Ovary (tissue), 9 donors: ENCODE results near the gene KIF26B. TPM values are rescaled to one million over a fixed set of nuclear protein-coding genes. Genes with fewer than 3 reads are reported as not detected.

Experiments
- DNase-seq, 5 donors: peaks; one replicate each; pipeline ENCODE4 v3.0.0-alpha.2; 2019 to 2020
- H3K27ac ChIP-seq, 2 donors: fragments of 200-600 bp; one replicate each; pipeline versions ENCODE4 v1.5.1 to v1.8.0; 2019 to 2022
- H3K27me3 ChIP-seq: fragments of 200-600 bp; one replicate; pipeline ENCODE4 v1.8.0; 2022
- H3K36me3 ChIP-seq: fragments of 200-600 bp; sonication (generic); one replicate; pipeline ENCODE4 v1.5.1; 2019
- H3K4me1 ChIP-seq: one replicate; pipeline ENCODE4 v1.8.1; 2013; ENCODE audit warnings: mild to moderate bottlenecking, moderate library complexity; ENCODE audit not compliant: insufficient read depth
- H3K4me3 ChIP-seq: fragments of 200-600 bp; sonication (generic); one replicate; pipeline ENCODE4 v1.5.1; 2017
- H3K9me3 ChIP-seq, 2 donors: fragments of 200-600 bp in 1 of 2; sonication (generic) in 1 of 2; one replicate each; pipeline versions ENCODE4 v1.5.1 to v1.8.1; 2013 to 2019; ENCODE audit warnings: mild to moderate bottlenecking in 1 of 2, moderate library complexity in 1 of 2
- CTCF ChIP-seq, 3 donors: fragments of 450-650 bp in 2 of 3; fragments of 200-600 bp in 1 of 3; IDR thresholded peaks; one replicate each; pipeline versions ENCODE4 v1.5.1 to v1.8.0; 2016 to 2022; ENCODE audit warnings: antibody characterized with exemption in 3 of 3, mild to moderate bottlenecking in 1 of 3
- EP300 ChIP-seq: sonication (generic); formaldehyde crosslinking; IDR thresholded peaks from one replicate; pipeline ENCODE4 v1.6.1; 2017; ENCODE audit warnings: antibody characterized with exemption
- POLR2A ChIP-seq: fragments of 450-650 bp; IDR thresholded peaks from one replicate; pipeline ENCODE4 v1.6.1; 2017; ENCODE audit warnings: antibody characterized with exemption, mild to moderate bottlenecking, moderate library complexity
- WGBS, 3 donors: extraction: QIAGEN DNeasy Blood & Tissue Kit in 1 of 3; methylation state at CpG; one replicate each; pipeline versions ENCODE4 v1.1.5 to v1.1.7; 2013 to 2017; 5-methylcytosine and 5-hydroxymethylcytosine counted together
- intact Hi-C, 4 donors: fragments of 100-400 bp; cut with DNase I; formaldehyde crosslinking; loops; one replicate each; pipeline versions ENCODE4 v1.11.0 to v1.15.1; 2022 to 2023
- polyA plus RNA-seq, 2 donors: library from polyadenylated mRNA; stranded (reverse); fragments of 200-250 nt in 1 of 2; fragments of 350-450 nt in 1 of 2; fragmentation: Illumina TruSeq in 1 of 2; extraction: RNeasy Lipid Tissue Mini Kit (QIAGEN cat#74804) in 1 of 2; gene quantifications; one replicate each; pipeline ENCODE4 v1.2.3, GENCODE V29; 2013 to 2014
- total RNA-seq, 7 donors: library from RNA; depleted of rRNA in 2 of 7; stranded (reverse); fragments of >200 nt in 2 of 7; fragmentation: NEBNext Ultra II Directional in 3 of 7; extraction: Animal tissue kit (Norgen Biotek cat#: 25700) in 3 of 7; gene quantifications; one replicate each; pipeline versions ENCODE4 v1.1.0 to v1.2.4, GENCODE V29; 2016 to 2023
- donor health status: DM: no; HTN: no; CAD: no; lungs with moderate emphysema.
- donor health status: DM: no; HTN: no; CAD: no.
- donor health status: Bipolar disorder and iron deficiency.
- donor health status: DM: yes; HTN: yes; CAD: no.
- donor health status: DM: no; HTN: no; CAD: no.
- donor health status: DM: yes; HTN: yes; CAD: no.

Gene KIF26B
- total and polyA plus RNA-seq, 9 donors: 0.28 to 4.0 (median 0.54) TPM

- H3K27ac ChIP-seq: no peak overlapping the region
- DNase-seq: no peak
- H3K27me3 ChIP-seq: no peaks in the 10 kb centered on the region
- no peak for TF ChIP-seq POLR2A
- TF ChIP-seq EP300: no peak
- no peak for TF ChIP-seq CTCF (IDR thresholded peaks at IDR 0.05)
- H3K36me3 ChIP-seq: no peaks in the 10 kb centered on the region
- WGBS, 3 donors: 87 to 91% (median 90%) methylated on average over 12 of the region's 12 CpGs
- H3K4me1 ChIP-seq: no peaks in the 10 kb centered on the region
- intact Hi-C loops: no loop called here
- no peaks in the 10 kb centered on the region for H3K9me3 ChIP-seq
- no peak overlapping the region for H3K4me3 ChIP-seq
Measured at GRCh38 chr1:245375789-245376460, 221.1 kb downstream of the KIF26B start.

- no peak for DNase-seq
- Histone ChIP-seq H3K9me3 (no peaks in the 10 kb centered on the region), H3K36me3 (no peaks in the 10 kb centered on the region), H3K4me3 (no peak overlapping the region), H3K27ac (no peak overlapping the region), H3K27me3 (no peaks in the 10 kb centered on the region), H3K4me1 (no peaks in the 10 kb centered on the region)
- intact Hi-C loops: no loop called here
- TF ChIP-seq EP300 (no peak), POLR2A (no peak), CTCF (IDR thresholded peaks at IDR 0.05) (no peak)
- WGBS, 3 donors: 71 to 87% (median 76%) methylated on average over 5 of the region's 5 CpGs
Measured at GRCh38 chr1:245377854-245378253, 223.1 kb downstream of the KIF26B start.

GRCh38 chr1:245378311-245378722 is 223.5 kb downstream of the KIF26B start:
- no peak for TF ChIP-seq POLR2A
- no peak for TF ChIP-seq CTCF (IDR thresholded peaks at IDR 0.05)
- no peak for TF ChIP-seq EP300
- Histone ChIP-seq H3K9me3 (no peaks in the 10 kb centered on the region), H3K36me3 (no peaks in the 10 kb centered on the region), H3K4me1 (no peaks in the 10 kb centered on the region), H3K4me3 (no peak overlapping the region), H3K27me3 (no peaks in the 10 kb centered on the region), H3K27ac (no peak overlapping the region)
- no peak for DNase-seq
- WGBS, 3 donors: 27 to 49% (median 48%) methylated on average over 2 of the region's 2 CpGs
- intact Hi-C loops: no loop called here

- no peak overlapping the region for H3K4me3 ChIP-seq
- no peaks in the 10 kb centered on the region for H3K36me3 ChIP-seq
- H3K27ac ChIP-seq: no peak overlapping the region
- DNase-seq: no peak
- TF ChIP-seq CTCF (IDR thresholded peaks at IDR 0.05) (no peak), POLR2A (no peak), EP300 (no peak)
- intact Hi-C loops: no loop called here
- H3K9me3 ChIP-seq: no peaks in the 10 kb centered on the region
- no peaks in the 10 kb centered on the region for H3K27me3 ChIP-seq
- no peaks in the 10 kb centered on the region for H3K4me1 ChIP-seq
- WGBS, 3 donors: 97 to 98% (median 97%) methylated on average over 5 of the region's 5 CpGs
Measured at GRCh38 chr1:245378745-245379144, 224.0 kb downstream of the KIF26B start.
